GM23338 (cell line): ENCODE results near the gene PLPP4. TPM values are rescaled to one million over a fixed set of nuclear protein-coding genes. Genes with fewer than 3 reads are reported as not detected.

ENCODE experiments used
- ATAC-seq: fragments of 200-7000 bp; cut with Tn5 transposase; 3 replicates; pipeline ENCODE4 v1.9.1; 2020
- DNase-seq: peaks from one replicate; pipeline ENCODE4 v3.0.0-alpha.2; 2015; ENCODE audit warnings: low spot score
- H2AFZ ChIP-seq: fragments of 200-600 bp; sonication (generic); 2 replicates; pipeline ENCODE4 v1.8.0; 2016; ENCODE audit warnings: antibody characterized with exemption, mild to moderate bottlenecking, moderate library complexity
- H3F3A ChIP-seq: fragments of 200-600 bp; sonication (generic); replicated peaks from 2 replicates; pipeline ENCODE4 v1.8.0; 2017; ENCODE audit warnings: antibody characterized with exemption, mixed run types, low read depth
- H3K27ac ChIP-seq: fragments of 200-600 bp; sonication (generic); 2 replicates; pipeline ENCODE4 v1.6.1; 2016; ENCODE audit warnings: low read depth
- H3K27me3 ChIP-seq: fragments of 200-600 bp; sonication (generic); 2 replicates; pipeline ENCODE4 v1.8.0; 2016; ENCODE audit warnings: mild to moderate bottlenecking, mixed run types, moderate library complexity; ENCODE audit not compliant: insufficient read depth
- H3K36me3 ChIP-seq: fragments of 200-600 bp; sonication (generic); 2 replicates; pipeline ENCODE4 v1.8.0; 2016; ENCODE audit warnings: mild to moderate bottlenecking; ENCODE audit not compliant: insufficient read depth
- H3K4me1 ChIP-seq: fragments of 200-600 bp; sonication (generic); 2 replicates; pipeline ENCODE4 v1.8.0; 2016; ENCODE audit warnings: mild to moderate bottlenecking, moderate library complexity; ENCODE audit not compliant: insufficient read depth
- H3K4me2 ChIP-seq: fragments of 200-600 bp; sonication (generic); 2 replicates; pipeline ENCODE4 v1.7.1; 2017; ENCODE audit warnings: mixed run types
- H3K4me3 ChIP-seq: fragments of 200-600 bp; sonication (generic); 2 replicates; pipeline ENCODE4 v1.6.1; 2016; ENCODE audit warnings: mixed run types
- H3K79me2 ChIP-seq: fragments of 200-600 bp; sonication (generic); replicated peaks from 2 replicates; pipeline ENCODE4 v1.8.0; 2017; ENCODE audit warnings: mild to moderate bottlenecking; ENCODE audit not compliant: insufficient read depth
- H3K9me2 ChIP-seq: fragments of 200-600 bp; sonication (generic); 2 replicates; pipeline ENCODE4 v1.8.0; 2017; ENCODE audit not compliant: insufficient read depth
- H4K20me1 ChIP-seq: fragments of 200-600 bp; sonication (generic); replicated peaks from 2 replicates; pipeline ENCODE4 v1.8.0; 2017; ENCODE audit warnings: mild to moderate bottlenecking; ENCODE audit not compliant: insufficient read depth
- H3K27ac Mint-ChIP-seq: 2 replicates; pipeline ENCODE4 v1.8.0; 2020; ENCODE audit warnings: inconsistent platforms, mild to moderate bottlenecking, moderate library complexity, mixed read lengths
- H3K27me3 Mint-ChIP-seq: 3 replicates; pipeline ENCODE4 v1.8.0; 2022; ENCODE audit warnings: low read depth, mild to moderate bottlenecking, moderate library complexity, mixed read lengths, inconsistent platforms; ENCODE audit not compliant: insufficient read depth, poor library complexity
- H3K36me3 Mint-ChIP-seq: 3 replicates; pipeline ENCODE4 v1.8.0; 2021; ENCODE audit warnings: low read depth, mild to moderate bottlenecking, inconsistent platforms, moderate library complexity, mixed read lengths
- H3K4me1 Mint-ChIP-seq: 3 replicates; pipeline ENCODE4 v1.8.0; 2020; ENCODE audit warnings: mild to moderate bottlenecking, inconsistent platforms, mixed read lengths
- H3K4me3 Mint-ChIP-seq: 3 replicates; pipeline ENCODE4 v1.8.0; 2021; ENCODE audit warnings: moderate library complexity, mild to moderate bottlenecking, inconsistent platforms, mixed read lengths
- H3K9me3 Mint-ChIP-seq: 3 replicates; pipeline ENCODE4 v1.8.0; 2020; ENCODE audit warnings: moderate library complexity, mild to moderate bottlenecking, inconsistent platforms, mixed read lengths
- CTCF ChIP-seq, 2 experiments: fragments of 200-600 bp in 1 of 2; sonication (generic) in 1 of 2; conservative IDR thresholded peaks; 2 replicates each; pipeline versions ENCODE4 v1.5.1 to v1.6.1; 2016 to 2017; ENCODE audit warnings: antibody characterized with exemption in 2 of 2, low read depth in 2 of 2, mild to moderate bottlenecking in 2 of 2, moderate library complexity in 1 of 2
- ETS1 ChIP-seq: IDR thresholded peaks from 2 replicates; pipeline ENCODE4 v1.6.1; 2016; ENCODE audit warnings: antibody characterized with exemption
- JUNB ChIP-seq: IDR thresholded peaks from one replicate; pipeline ENCODE4 v1.6.1; 2016; ENCODE audit warnings: antibody characterized with exemption; ENCODE audit not compliant: unreplicated experiment
- NANOG ChIP-seq: IDR thresholded peaks from 2 replicates; pipeline ENCODE4 v1.6.1; 2016; ENCODE audit warnings: antibody characterized with exemption, borderline replicate concordance
- POLR2AphosphoS5 ChIP-seq: IDR thresholded peaks from 2 replicates; pipeline ENCODE4 v1.6.1; 2016; ENCODE audit warnings: antibody characterized with exemption, low read depth
- REST ChIP-seq: IDR thresholded peaks from one replicate; pipeline ENCODE4 v1.6.1; 2018; ENCODE audit warnings: antibody characterized with exemption; ENCODE audit not compliant: unreplicated experiment
- polyA plus RNA-seq: library from polyadenylated mRNA; unstranded; fragments of >200 nt; fragmentation: Nextera tagmentation; extraction: Ambion mirVana; gene quantifications from 2 replicates; pipeline ENCODE4 v1.2.1, GENCODE V29; 2016
- total RNA-seq: library from RNA; depleted of rRNA; stranded (reverse); fragments of >200 nt; shearing (Covaris generic); gene quantifications from 2 replicates; pipeline ENCODE4 v1.2.3, GENCODE V29; 2014

The PLPP4 gene
- total and polyA plus RNA-seq, 2 experiments from 2014 or later, result 0.24 to 0.31 TPM

- TF ChIP-seq POLR2AphosphoS5 (no peak), ETS1 (no peak), REST (no peak), JUNB (no peak)
Measured at GRCh38 chr10:120414946-120415345, 42.1 kb upstream of the PLPP4 start (continued).

- Histone ChIP-seq H3K9me2 (no peaks in the 10 kb centered on the region), H3K4me1 (no peaks in the 10 kb centered on the region), H3K27ac (no peak overlapping the region), H3K4me2 (no peak overlapping the region), H2AFZ (0 out of 2 replicates have a peak overlapping the region, but pooled peaks have one; percentile 43), H3F3A (no peaks in the 10 kb centered on the region), H3K36me3 (no peaks in the 10 kb centered on the region), H3K79me2 (no peaks in the 10 kb centered on the region), H4K20me1 (no peaks in the 10 kb centered on the region), H3K4me3 (no peak overlapping the region), H3K27me3 (no peaks in the 10 kb centered on the region)
- peaks cover 1% of the 10 kb centered on the region for H3K27me3 Mint-ChIP-seq
- H3K27ac Mint-ChIP-seq, result no peak overlapping the region
- TF ChIP-seq CTCF (conservative IDR thresholded peaks at IDR 0.05; ENCODE audit: low read depth in 2 of 2) (no peak), NANOG (no peak)
- H3K4me1 Mint-ChIP-seq, result no peaks in the 10 kb centered on the region
- ATAC-seq, result no peak
- DNase-seq, result no peak
- H3K9me3 Mint-ChIP-seq, result peaks cover 3% of the 10 kb centered on the region; the same call in 2 of the 3 replicates
- no peak overlapping the region for H3K4me3 Mint-ChIP-seq
- no peaks in the 10 kb centered on the region for H3K36me3 Mint-ChIP-seq
Measured at GRCh38 chr10:120415709-120416330, 41.2 kb upstream of the PLPP4 start.

- no peaks in the 10 kb centered on the region for H4K20me1 ChIP-seq
- DNase-seq, result no peak
- TF ChIP-seq CTCF (conservative IDR thresholded peaks at IDR 0.05; ENCODE audit: low read depth in 2 of 2), result no peak
Measured at GRCh38 chr10:120420421-120420820, 36.6 kb upstream of the PLPP4 start.

More at GRCh38 chr10:120420421-120420820, 36.6 kb upstream of the PLPP4 start:
- no peak for ATAC-seq
- H3K27ac ChIP-seq, result no peak overlapping the region
- H3K36me3 Mint-ChIP-seq, result no peaks in the 10 kb centered on the region
- no peak overlapping the region for H3K4me2 ChIP-seq
- H3K27me3 Mint-ChIP-seq, result no peaks in the 10 kb centered on the region
- no peak overlapping the region for H2AFZ ChIP-seq
- H3F3A ChIP-seq, result no peaks in the 10 kb centered on the region
- H3K79me2 ChIP-seq, result no peaks in the 10 kb centered on the region
- no peaks in the 10 kb centered on the region for H3K9me2 ChIP-seq
- no peaks in the 10 kb centered on the region for H3K4me1 ChIP-seq
- H3K36me3 ChIP-seq, result no peaks in the 10 kb centered on the region
- H3K4me3 Mint-ChIP-seq, result no peak overlapping the region
- H3K27me3 ChIP-seq, result no peaks in the 10 kb centered on the region
- no peak overlapping the region for H3K27ac Mint-ChIP-seq
- H3K4me1 Mint-ChIP-seq, result no peaks in the 10 kb centered on the region
- H3K9me3 Mint-ChIP-seq, result no peaks in the 10 kb centered on the region; the same call in 2 of the 3 replicates
- H3K4me3 ChIP-seq, result no peak overlapping the region
